ENCODE measurements around the gene PPIL6. TPM values are rescaled to one million over a fixed set of nuclear protein-coding genes. Genes with fewer than 3 reads are reported as not detected.

PPIL6 gene
- total RNA-seq, 4 donors from 2014 or later = 0.64 to 4.0 (median 1.9) TPM; not detected in 1

DNA sequence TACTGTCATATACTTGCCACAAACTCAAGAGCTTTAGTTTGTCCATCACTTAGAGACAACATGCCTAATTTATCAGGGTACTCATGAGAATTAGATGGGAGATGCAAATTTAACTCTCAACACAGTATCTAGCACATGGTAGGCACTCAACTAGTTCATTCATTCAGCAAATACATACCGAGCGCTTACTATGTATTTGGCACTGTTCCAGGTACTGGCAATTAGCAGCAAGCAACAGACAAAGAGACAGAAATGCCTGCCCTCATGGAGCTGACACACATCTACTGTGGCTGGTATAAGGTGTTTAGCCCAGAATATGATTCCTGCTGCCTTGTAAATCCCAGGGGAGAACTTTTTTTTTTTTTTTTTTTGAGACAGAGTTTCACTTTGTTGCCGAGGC, 10.4 kb upstream of the PPIL6 start:
- Histone ChIP-seq H3K27ac (no peak overlapping the region), H3K27me3 (no peaks in the 10 kb centered on the region), H3K36me3 (no peaks in the 10 kb centered on the region), H3K4me1 (peaks cover 8 to 20% (median 16%) of the 10 kb centered on the region in 4 donors), H3K9me3 (no peaks in the 10 kb centered on the region), H3K4me3 (no peak overlapping the region)
- no peak for DNase-seq
- in situ Hi-C loops (cut with MboI; ENCODE audit: low pct_ligation_motif_present in 1 of 4, low pct_unique_long_range_greater_than_20kb in 1 of 4, low sequenced_read_pairs in 3 of 4) = loop anchor here in 2 of 4 donors (10.0 kb wide), 1 partner anchor 66 kb away; the partner anchor contains the start of gene CD164 (in 2 of the 2)
- WGBS, 2 donors (ENCODE audit: low coverage in 1 of 2) = 75% methylated on average over 3 of the region's 3 CpGs; no CpG with 5 or more reads in 1 of the 2 donors
- TF ChIP-seq EP300 (IDR thresholded peaks at IDR 0.05; ENCODE audit: low read depth) = no peak
- TF ChIP-seq, protein P1, sequence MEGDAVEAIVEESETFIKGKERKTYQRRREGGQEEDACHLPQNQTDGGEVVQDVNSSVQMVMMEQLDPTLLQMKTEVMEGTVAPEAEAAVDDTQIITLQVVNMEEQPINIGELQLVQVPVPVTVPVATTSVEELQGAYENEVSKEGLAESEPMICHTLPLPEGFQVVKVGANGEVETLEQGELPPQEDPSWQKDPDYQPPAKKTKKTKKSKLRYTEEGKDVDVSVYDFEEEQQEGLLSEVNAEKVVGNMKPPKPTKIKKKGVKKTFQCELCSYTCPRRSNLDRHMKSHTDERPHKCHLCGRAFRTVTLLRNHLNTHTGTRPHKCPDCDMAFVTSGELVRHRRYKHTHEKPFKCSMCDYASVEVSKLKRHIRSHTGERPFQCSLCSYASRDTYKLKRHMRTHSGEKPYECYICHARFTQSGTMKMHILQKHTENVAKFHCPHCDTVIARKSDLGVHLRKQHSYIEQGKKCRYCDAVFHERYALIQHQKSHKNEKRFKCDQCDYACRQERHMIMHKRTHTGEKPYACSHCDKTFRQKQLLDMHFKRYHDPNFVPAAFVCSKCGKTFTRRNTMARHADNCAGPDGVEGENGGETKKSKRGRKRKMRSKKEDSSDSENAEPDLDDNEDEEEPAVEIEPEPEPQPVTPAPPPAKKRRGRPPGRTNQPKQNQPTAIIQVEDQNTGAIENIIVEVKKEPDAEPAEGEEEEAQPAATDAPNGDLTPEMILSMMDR (IDR thresholded peaks at IDR 0.05) = no peak
- no peak for TF ChIP-seq POLR2AphosphoS5 (IDR thresholded peaks at IDR 0.05)
- no peak for TF ChIP-seq POLR2A (IDR thresholded peaks at IDR 0.05)
- intact Hi-C loops (cut with DNase I; ENCODE audit: low total_unique reads) = no loop called here

DNA sequence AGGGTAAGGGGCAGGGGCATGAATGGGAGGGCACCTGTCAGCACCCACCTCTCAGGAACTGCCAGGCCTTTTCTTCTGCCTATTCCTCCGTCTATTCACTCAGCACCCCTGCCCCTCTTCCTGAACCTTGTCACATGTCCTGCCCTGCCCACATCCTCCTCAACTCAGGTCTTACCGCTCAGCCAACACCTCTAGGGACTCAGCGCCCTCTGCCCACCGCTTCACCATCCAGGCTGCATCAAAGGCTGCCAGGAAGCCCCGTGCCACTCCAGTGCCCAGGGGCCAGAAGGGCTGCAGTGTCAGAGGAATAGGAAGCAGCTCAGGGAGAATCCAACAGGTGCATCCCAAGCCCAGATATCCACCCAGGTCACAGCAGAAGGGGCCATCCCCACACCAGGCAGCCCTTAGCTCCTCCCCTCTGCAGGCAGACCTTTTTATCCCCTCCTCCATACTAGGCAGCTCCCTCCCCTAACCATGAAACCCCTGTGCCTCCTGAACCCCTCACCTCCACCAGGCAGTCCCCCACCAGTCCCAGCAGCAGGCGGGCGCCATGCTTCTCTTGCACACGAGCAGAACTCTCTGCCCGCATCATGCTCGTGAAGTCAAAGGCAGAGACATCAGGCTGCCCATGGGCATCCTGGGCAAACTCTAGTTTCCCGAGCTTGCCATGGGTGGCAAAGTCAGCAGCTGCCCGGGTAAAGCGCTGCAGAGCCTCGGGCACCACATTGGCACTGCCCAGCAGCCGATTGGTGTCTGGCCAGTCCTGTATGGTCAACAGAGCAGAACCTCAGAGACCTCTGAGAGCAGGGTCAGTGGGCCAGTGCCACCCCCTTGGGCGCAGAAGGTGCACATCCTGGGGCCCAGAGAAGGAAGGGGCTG, 9.6 kb upstream of the PPIL6 start:
- no peaks in the 10 kb centered on the region for H3K36me3 ChIP-seq
- 72 to 75% methylated on average over 5 to 16 of the region's 16 CpGs for WGBS, 2 donors (ENCODE audit: low coverage in 1 of 2)
- in situ Hi-C loops (cut with MboI; ENCODE audit: low pct_ligation_motif_present in 1 of 4, low pct_unique_long_range_greater_than_20kb in 1 of 4, low sequenced_read_pairs in 3 of 4) (loop anchor here in 2 of 4 donors (10.0 to 25.0 kb wide), 2 partner anchors 65 to 237 kb away; partner anchors contain the start of genes CD164 (in 2 of the 2), AK9 (in 1 of the 2) and FIG4 (in 1 of the 2)), intact Hi-C loops (cut with DNase I; ENCODE audit: low total_unique reads) (no loop called here)
- no peak overlapping the region for H3K4me3 ChIP-seq
- no peak for TF ChIP-seq POLR2AphosphoS5 (IDR thresholded peaks at IDR 0.05)
- TF ChIP-seq, protein P1 (IDR thresholded peaks at IDR 0.05) = no peak
- TF ChIP-seq POLR2A (IDR thresholded peaks at IDR 0.05) = no peak
- no peak for TF ChIP-seq EP300 (IDR thresholded peaks at IDR 0.05; ENCODE audit: low read depth)
- H3K4me1 ChIP-seq = peaks cover 8 to 20% (median 15%) of the 10 kb centered on the region in 4 donors
- DNase-seq = peak; percentile 43
- H3K27ac ChIP-seq = no peak overlapping the region
- H3K9me3 ChIP-seq = no peaks in the 10 kb centered on the region
- no peaks in the 10 kb centered on the region for H3K27me3 ChIP-seq

DNA sequence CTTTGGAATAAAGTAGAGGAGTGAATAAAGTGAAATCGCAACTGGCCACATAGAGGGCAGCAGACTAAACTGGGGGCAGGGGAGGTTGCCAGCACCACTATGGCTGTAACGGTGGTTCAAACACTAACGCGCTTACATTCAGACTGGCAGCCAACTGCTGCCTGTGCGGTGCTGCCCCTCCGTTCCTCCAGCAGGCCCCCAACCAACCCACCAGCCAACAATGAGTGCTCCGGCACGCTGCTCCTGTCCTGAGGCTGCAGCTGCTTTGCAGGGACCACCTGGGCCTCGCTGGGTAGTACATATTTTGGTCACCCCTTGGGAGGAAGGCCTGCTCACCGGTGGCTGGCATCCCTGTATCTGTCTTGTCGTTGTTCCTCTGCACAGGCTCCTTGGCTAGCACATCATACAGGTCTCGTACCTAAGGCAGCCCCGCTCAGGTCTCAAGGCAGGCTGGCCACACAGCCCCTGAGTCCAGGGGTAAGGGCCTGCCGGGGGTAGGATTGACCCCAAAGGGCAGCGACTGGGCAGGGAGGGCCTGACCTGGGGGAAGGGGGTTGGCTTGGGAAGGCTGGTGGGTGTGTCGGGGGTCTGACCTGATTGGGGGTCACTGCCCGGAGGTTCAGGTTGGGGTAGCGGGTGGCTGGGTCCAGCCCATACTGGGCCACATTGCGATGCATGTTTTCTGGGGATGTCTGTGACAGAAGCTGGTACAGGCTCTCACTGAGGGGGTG, 8.8 kb upstream of the PPIL6 start:
- H3K27me3 ChIP-seq = no peaks in the 10 kb centered on the region
- in situ Hi-C loops (cut with MboI; ENCODE audit: low pct_ligation_motif_present in 1 of 4, low pct_unique_long_range_greater_than_20kb in 1 of 4, low sequenced_read_pairs in 3 of 4) = loop anchor here in 1 of 4 donors (25.0 kb wide), 1 partner anchor 238 kb away; the partner anchor contains the start of genes AK9 and FIG4
- H3K9me3 ChIP-seq = no peaks in the 10 kb centered on the region
- H3K4me3 ChIP-seq = no peak overlapping the region
- WGBS, 2 donors (ENCODE audit: low coverage in 1 of 2) = 78 to 100% methylated on average over 1 to 19 of the region's 19 CpGs
- TF ChIP-seq EP300 (IDR thresholded peaks at IDR 0.05; ENCODE audit: low read depth) (no peak), POLR2AphosphoS5 (IDR thresholded peaks at IDR 0.05) (no peak)
- intact Hi-C loops (cut with DNase I; ENCODE audit: low total_unique reads) = no loop called here
- H3K4me1 ChIP-seq = peaks cover 4 to 12% (median 8%) of the 10 kb centered on the region in 4 donors
- no peak overlapping the region for H3K27ac ChIP-seq
- no peak for DNase-seq
- H3K36me3 ChIP-seq = no peaks in the 10 kb centered on the region

DNA sequence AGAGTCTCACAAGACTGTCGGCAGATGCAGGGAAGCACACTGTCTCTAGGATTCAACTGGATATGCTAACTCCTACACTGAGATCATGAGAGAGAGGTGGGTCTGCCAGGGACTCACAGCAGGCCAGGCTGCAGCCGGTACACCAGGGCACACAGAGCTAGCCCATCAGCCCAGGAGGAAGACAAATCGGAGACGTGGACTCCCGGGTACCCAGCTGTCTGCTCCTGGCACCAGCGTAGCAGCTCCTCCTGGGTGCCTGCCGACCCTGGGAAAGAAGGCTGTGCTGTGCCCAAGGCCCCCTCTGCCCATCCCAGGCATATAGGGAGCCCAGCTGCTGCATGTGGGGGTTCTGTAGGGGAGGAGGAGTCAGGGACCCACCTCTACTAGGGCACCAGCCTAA, 8.2 kb upstream of the PPIL6 start:
- no peaks in the 10 kb centered on the region for H3K36me3 ChIP-seq
- no peak overlapping the region for H3K4me3 ChIP-seq
- no peak for TF ChIP-seq EP300 (IDR thresholded peaks at IDR 0.05; ENCODE audit: low read depth)
- no peak for TF ChIP-seq POLR2A (IDR thresholded peaks at IDR 0.05)
- TF ChIP-seq, protein P1 (IDR thresholded peaks at IDR 0.05) = no peak
- no peak for TF ChIP-seq POLR2AphosphoS5 (IDR thresholded peaks at IDR 0.05)
- intact Hi-C loops (cut with DNase I; ENCODE audit: low total_unique reads) (loop anchor here (1.0 kb wide), 1 partner anchor 31 kb away; no protein-coding TSS in a partner anchor), in situ Hi-C loops (cut with MboI; ENCODE audit: low pct_ligation_motif_present in 1 of 4, low pct_unique_long_range_greater_than_20kb in 1 of 4, low sequenced_read_pairs in 3 of 4) (loop anchor here in 1 of 4 donors (25.0 kb wide), 1 partner anchor 239 kb away; the partner anchor contains the start of genes AK9 and FIG4)
- WGBS, 2 donors (ENCODE audit: low coverage in 1 of 2) = 71% methylated on average over 7 of the region's 7 CpGs; no CpG with 5 or more reads in 1 of the 2 donors
- H3K27ac ChIP-seq = no peak overlapping the region
- no peak for DNase-seq
- peaks cover 0 to 7% (median 2%) of the 10 kb centered on the region in 4 donors for H3K4me1 ChIP-seq
- H3K9me3 ChIP-seq = no peaks in the 10 kb centered on the region
- H3K27me3 ChIP-seq = no peaks in the 10 kb centered on the region

All from transverse colon (tissue), 4 donors.